Effector CD4-positive, alpha-beta T cell (primary cell): ENCODE data around the gene ARHGEF37.

Experiments used
- DNase-seq: peaks from one replicate; pipeline ENCODE4 v3.0.0-alpha.2; 2020

Gene ARHGEF37

GRCh38 chr5:149603210-149603609 lies 21.9 kb downstream of the ARHGEF37 start:
- no peak for DNase-seq

GRCh38 chr5:149603920-149604319 lies 22.6 kb downstream of the ARHGEF37 start:
- DNase-seq: no peak

GRCh38 chr5:149604321-149604720 lies 23.0 kb downstream of the ARHGEF37 start:
- no peak for DNase-seq

GRCh38 chr5:149605354-149605997 lies 24.2 kb downstream of the ARHGEF37 start:
- no peak for DNase-seq

GRCh38 chr5:149605998-149606724 lies 24.9 kb downstream of the ARHGEF37 start:
- no peak for DNase-seq

GRCh38 chr5:149608936-149609545 lies 27.7 kb downstream of the ARHGEF37 start:
- DNase-seq: no peak

GRCh38 chr5:149609640-149610219 lies 28.4 kb downstream of the ARHGEF37 start:
- DNase-seq: no peak

- DNase-seq: no peak
These were observed 29.4 kb downstream of the ARHGEF37 start for GRCh38 chr5:149610589-149611255.

- no peak for DNase-seq
These were observed 30.0 kb downstream of the ARHGEF37 start for GRCh38 chr5:149611326-149611725.

- no peak for DNase-seq
These were observed 33.0 kb downstream of the ARHGEF37 start for GRCh38 chr5:149614034-149614907.

- DNase-seq: no peak
These were observed 34.7 kb downstream of the ARHGEF37 start for GRCh38 chr5:149615976-149616375.

- no peak for DNase-seq
These were observed 35.5 kb downstream of the ARHGEF37 start for GRCh38 chr5:149616727-149617285.

- no peak for DNase-seq
These were observed 36.5 kb downstream of the ARHGEF37 start for GRCh38 chr5:149617760-149618306.

- no peak for DNase-seq
These were observed 37.4 kb downstream of the ARHGEF37 start for GRCh38 chr5:149618581-149619248.

- no peak for DNase-seq
These were observed 40.3 kb downstream of the ARHGEF37 start for GRCh38 chr5:149621415-149622098.

- no peak for DNase-seq
These were observed 41.2 kb downstream of the ARHGEF37 start for GRCh38 chr5:149622466-149622865.

- DNase-seq: no peak
These were observed 42.2 kb downstream of the ARHGEF37 start for GRCh38 chr5:149623473-149623872.

GRCh38 chr5:149627070-149627469 lies 45.8 kb downstream of the ARHGEF37 start:
- DNase-seq: no peak

GRCh38 chr5:149628221-149628620 lies 46.9 kb downstream of the ARHGEF37 start:
- no peak for DNase-seq

GRCh38 chr5:149628846-149629388 lies 47.6 kb downstream of the ARHGEF37 start:
- no peak for DNase-seq
